ENCODE data around the gene HECTD2.
"Not testable (repeated sequence)": the region's sequence is repeated elsewhere in the genome, so short reads cannot be mapped to it uniquely, and the experiment has no call there.

Gene HECTD2

DNA sequence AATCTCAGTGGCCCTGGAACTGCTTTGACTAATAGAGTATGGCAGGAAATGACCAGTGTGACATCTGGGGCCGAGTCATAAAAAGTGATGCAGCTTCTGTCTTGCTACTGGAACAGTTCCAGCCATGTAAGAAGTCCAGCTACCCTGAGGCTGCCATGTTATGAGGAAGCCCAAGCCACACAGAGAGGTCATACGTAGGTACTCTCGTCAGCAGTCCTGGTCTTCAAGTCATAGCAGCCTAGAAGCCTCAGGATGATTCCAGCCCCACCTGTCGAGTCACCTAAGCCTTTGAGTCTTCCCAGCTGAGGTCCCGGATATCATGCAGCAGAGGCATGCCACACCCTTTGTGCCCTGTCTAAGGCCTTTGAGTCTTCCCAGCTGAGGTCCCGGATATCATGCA is 130.6 kb downstream of the HECTD2 start:
- no peak for DNase-seq

DNA sequence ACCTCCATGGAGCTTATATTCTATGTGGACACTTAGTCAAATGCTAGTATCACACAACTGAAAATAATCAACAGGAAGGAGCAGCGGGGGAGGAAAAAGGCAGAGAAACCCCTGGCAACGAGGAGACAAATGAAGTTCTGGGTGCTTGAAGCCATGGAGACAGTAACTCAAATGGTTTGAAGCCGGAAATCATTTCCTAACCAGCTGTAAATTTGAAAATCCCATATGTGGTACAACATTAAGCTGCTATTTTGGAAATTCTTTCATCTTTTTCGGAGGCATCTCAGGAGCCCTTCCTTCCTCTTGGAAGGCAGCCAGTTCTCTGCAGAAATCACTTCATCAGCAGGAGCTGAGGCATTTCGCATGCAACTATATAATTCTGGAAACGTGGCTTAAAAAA is 131.3 kb downstream of the HECTD2 start:
- DNase-seq: no peak

DNA sequence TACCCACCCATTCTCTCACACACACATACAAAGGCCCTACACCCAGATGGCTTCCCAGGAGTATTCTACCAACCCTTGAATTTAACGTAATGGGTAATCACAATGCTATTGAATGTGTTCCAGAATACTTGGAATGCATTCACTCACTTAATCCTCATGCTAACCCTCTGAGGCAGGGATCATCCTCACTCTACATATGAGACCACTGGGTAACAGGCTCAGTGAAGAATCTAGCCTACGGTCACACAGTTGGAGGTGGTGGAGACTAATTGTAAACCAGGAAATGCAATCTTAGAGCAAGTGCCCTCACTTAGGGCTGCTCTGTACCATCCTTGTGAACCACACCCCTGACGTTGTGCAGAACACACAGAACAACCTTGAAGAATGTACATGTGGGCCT is 135.2 kb downstream of the HECTD2 start:
- no peak for DNase-seq

DNA sequence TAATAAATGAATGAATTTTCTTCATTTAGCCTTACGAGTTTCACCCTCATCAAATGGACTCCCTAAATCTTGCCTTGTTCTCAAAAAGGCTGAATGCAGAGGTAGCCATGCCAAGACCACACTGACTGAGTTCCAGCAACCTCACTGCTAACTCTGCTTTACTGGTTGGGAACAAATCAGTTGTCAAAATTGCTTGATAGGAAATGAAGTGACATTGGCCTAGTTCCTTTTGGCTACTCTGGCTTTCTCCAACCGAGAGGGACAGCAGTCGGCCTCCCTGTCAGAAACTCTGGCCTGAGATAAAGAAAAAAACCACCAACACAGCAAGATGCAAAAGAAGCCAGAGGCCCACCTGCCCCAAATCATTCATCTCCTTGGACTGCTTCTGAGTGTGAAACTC is 135.7 kb downstream of the HECTD2 start:
- no peak for DNase-seq

DNA sequence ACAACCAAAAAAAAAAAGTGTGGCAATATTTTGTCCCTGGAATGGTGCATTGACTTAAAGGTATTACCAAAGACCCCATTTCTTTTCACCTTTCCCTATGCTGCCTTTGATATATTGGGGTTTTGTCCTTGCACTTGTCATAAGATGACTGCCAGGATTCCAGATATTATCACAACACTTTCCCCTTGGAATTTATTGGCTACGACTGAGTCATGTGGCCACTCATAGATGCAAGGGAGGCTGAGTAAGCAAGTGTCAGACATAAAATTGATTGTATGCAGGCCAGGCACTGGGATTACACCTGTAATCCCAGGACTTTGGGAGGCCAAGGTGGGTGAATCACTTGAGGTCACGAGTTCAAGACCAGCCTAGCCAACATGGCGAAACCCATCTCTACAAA is 139.1 kb downstream of the HECTD2 start:
- DNase-seq: no peak

DNA sequence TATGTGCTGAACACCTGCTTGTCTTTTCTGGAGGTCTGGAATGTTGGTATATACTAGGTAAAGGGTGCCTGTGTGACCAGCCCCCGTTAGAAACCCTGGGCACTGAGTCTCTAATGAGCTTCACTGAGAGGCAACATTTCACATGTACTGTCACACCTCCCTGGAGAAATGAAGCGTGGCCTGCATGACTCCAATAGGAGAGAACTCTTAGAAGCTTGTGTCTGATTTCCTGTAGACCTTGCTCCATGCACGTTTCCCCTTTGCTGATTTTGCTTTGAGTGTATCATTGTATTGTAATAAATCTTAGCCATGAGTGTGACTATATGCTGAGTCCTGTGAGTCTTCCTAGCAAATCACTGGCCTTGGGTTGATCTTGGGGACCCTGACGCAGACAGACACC is 139.9 kb downstream of the HECTD2 start:
- no peak for DNase-seq

DNA sequence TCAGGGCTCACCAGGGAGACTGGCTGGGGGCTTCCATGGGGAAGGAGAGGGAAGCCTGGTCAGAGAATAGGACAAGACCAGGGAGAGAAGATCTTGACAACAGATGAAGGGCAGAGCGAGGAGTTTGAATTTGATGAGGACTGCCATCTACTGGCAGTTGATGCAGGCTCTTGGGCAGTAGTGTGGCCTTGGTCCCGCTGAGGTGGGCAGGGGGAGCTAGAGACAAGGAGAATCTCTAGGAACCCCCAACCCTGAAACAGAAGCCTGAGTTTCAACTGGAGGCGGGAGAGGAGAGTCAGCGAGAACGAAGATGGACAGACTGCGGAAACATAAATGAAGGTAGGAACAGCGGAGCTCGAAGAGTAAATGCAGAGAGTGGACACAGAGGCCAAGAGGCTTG is 141.7 kb downstream of the HECTD2 start:
- no peak for DNase-seq

DNA sequence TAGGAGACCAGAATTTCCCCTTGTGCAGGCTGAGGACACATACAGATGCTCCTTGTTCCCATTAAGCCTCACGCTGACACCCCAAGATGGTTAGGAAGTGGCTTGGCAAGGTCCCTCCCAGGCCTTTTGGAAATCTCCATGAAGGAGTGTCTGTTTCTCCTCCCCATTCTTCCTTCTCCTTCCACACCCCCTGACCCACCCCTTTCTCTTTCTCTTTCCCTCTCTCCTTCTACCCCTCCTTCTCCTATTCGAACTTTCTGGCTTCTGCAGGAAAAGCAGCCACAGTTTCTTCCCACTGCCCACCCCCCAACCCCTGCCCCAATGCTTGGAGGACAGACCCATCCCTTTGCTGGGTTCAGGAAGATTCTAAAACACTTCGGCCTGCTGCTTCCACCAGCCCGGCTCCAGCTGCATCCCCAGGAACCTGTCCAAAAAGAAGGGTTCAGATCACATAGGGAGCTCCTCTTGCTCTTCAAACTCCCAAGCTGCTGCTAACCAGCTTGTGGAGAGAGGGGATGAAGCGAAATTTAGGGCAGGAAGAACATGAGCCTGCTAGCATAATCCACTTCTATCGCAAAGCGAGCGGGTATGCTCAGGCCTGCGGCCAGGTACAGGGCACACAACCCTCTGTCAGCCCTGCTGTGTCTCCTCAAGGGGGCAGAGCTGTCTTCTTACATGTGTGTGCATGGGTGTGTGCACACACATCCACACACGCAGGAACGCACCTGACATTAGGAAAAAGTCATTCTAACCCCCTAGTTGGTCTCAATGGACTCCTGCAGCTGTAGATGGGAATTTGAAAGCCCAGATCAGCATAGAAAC is 142.3 kb downstream of the HECTD2 start:
- DNase-seq: no peak

DNA sequence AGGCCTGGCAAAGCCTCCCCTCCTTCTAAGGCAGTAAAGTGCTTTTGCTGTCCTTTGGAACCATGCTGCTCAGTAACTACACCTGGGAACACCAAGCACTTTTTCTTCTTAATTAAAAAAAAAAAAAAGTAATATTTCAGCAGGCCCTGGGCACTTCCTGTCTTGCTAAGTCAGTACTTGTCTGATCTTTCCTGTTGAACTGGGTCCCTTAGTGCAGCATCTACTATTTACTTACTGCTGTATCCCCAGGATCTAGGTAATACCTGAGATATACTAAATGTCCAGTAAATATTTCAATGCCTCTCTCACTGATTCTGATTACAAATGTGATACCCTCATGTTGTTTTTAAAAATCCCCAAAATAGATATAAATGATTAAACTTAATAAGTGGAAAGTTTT is 145.3 kb downstream of the HECTD2 start:
- no peak for DNase-seq

DNA sequence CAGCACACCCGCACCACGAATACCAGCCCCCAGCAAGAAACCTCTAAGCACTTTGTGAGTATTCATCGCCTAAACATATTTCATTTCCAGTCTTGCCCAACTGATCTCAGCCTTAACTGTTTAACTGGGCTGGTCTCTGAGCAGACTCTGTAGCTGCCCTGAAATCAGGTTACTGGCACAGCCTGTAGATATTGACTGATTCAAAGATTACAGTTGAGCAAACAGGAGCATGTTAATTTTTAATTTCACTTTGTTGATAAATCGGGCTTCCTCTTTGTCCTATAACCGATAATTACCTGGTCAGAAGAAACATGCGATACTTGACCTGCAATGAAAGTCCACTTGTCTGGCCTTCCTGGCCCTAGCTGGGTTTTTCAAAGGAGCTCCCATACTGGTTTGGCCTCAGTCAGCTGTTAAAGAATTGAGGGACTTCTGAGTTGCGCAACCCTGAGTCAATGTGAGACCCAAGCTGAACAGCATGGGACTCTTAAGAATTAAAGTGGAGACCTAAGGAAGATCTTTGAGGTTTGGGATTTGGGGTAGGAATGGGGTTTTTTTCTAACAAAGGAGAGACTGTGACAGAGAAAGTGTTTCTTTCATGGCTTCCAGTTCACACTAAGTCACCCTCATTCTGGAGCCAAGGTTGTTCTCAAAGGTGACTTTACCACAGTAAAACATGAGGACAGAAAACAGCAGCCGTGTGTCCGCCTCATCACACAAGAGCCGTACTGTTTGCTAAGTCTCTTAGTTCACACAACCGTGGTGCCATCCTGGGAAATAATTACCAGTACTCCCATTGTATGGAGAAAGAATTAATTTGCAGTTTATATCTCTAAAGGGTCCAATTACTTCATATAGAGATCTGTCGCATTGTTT is 146.8 kb downstream of the HECTD2 start:
- DNase-seq: no peak

DNA sequence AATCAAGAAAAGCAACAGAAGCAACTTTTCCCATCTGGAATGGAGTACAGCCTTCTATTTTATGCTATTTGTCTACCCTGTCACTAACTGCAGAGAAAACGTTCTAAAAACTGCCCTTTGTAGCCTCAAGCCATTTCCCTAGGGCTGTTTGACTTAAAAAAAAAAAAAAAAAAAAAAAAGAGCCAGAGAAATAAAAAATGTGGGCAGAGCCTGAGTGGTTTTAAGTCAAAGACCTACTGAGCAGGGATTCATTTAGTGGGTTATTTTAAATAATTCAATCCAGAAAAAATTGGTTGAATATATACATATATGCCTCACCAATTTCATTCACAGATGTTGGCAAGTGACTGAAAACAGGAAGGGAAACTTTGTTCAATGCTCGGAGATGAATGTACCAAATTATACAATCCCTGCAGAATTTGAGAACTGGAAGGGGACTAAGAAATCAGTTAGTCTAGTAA is 147.5 kb downstream of the HECTD2 start:
- DNase-seq: no peak

DNA sequence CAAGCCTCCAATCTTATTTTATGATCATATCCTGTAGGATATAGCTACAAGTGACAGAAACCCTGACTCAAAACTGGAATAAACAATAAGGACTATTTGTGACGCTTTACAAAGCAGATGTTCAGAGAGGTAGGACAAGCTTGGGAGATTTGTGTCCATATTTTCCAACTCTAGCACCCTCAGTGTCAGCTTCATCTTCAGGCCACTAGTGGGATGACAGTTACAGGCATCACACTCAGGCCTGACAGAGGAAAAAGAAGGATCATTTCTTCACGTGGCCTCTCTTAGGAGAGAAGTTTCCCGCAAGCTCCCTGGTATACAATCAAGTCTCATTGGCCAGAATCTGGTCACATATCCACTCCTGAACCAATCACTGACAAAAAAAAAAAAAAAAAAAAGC is 148.3 kb downstream of the HECTD2 start:
- DNase-seq: no peak

DNA sequence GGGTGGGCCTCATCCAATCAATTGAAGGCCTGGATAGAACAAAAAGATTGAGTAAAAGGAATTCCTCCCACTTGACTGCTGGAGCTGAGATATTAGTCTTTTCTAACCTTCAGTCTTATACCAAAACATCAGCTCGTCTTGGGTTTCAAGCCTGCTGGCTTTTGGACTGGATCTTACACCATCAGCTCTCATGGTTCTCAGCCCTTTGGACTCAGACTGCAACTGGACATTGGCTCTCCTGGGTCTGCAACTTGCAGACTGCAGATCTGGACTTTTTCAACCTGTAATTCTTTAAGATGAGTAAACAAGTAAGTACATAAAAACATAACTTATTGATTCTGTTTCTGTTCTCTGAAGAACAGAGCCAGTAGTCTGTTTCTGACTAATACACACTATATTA is 149.0 kb downstream of the HECTD2 start:
- DNase-seq: no peak

DNA sequence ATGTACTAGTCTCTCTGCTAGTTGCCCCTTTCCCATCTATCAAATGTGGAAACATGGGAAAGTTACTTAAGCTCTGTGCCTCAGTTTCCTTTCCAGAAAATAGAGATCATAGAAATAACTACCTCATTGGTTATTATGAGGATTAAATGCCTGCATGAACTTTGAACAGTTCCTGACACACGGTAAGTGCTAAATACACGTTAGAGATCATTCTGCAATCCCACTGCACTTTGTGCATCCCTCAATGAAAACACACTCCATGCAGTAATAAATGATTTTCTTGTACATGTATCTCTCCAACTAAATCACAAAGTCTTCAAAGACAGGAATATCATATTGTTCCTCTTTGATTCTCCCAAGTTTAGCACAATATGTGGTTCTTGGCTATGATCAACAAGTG is 149.6 kb downstream of the HECTD2 start:
- no peak for DNase-seq

DNA sequence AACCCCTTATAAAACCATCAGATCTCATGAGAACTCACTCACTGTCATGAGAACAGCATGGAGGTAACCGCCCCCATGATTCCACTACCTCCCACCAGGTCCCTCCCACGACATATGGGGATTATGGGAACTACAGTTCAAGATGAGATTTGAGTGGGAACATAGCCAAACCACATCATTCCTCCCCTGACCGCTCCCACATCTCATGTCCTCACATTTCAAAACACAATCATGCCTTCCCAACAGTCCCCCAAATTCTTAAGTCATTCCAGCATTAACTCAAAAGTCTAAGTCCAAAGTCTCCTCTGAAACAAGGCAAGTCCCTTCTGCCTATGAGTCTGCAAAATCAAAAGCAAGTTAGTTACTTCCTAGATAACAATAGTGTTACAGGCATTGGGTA is 150.7 kb downstream of the HECTD2 start:
- not testable (repeated sequence) for DNase-seq

DNA sequence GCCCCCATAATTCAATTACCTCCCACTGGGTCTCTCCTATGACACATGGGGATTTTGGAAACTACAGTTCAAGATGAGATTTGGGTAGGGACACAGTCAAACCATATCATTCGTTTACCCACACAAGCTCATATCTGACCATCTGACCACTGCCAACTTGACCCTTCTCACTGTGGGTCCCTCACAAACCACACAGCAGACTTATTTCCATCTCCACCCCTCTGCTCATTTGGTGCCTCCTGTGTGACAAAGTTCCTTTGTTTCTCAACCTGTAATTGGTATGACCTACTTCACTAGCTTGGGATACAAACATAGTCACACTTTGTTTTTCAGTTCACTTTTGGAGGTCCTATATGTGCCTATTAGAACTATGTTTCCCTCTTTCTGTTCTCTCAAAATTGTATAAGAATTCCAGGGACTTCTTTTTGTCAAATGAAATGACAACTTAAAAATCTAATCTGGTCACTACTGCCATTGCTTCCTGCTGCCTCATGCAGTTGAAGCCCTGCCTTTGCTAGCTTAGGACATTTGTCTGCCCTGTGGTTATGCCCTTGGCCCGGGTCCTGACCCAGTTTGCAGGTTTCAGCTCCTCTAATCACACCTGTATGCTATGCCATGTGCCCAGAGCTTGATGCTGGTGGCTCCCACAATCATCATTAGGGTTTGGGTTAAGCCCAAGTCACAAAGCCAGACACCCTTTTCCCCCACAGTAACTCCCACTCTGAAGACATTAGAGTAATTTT is 152.9 kb downstream of the HECTD2 start:
- no peak for DNase-seq

DNA sequence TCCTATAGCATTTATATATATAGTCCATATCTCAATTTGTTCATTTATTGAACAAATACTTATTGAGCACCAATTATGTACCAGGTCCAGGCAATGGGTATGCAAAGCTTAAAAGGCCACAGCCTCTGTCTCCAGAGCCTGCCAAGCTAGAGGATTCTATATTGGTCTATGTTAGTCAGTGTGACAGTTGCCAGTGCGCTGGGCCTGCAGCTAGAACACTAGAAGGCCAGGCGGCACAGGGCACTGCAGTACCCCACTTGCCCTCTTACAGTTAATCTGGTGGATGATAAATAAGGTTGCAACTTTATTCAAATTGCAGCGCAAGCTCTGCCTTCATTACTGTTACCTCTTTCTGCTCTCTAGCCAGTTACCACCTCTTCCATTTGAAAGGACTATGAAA is 153.9 kb downstream of the HECTD2 start:
- no peak for DNase-seq

Data from NCI-H774 (cell line).